ENCODE measurements around the gene ZNF688. TPM values are rescaled to one million over a fixed set of nuclear protein-coding genes. Genes with fewer than 3 reads are reported as not detected.

ZNF688 gene
- total and polyA plus RNA-seq, 2 of the 13 experiments (the other 11 are each of a cell fraction or from before 2014, with no cell fraction given), result 2.4 to 5.4 TPM

DNA sequence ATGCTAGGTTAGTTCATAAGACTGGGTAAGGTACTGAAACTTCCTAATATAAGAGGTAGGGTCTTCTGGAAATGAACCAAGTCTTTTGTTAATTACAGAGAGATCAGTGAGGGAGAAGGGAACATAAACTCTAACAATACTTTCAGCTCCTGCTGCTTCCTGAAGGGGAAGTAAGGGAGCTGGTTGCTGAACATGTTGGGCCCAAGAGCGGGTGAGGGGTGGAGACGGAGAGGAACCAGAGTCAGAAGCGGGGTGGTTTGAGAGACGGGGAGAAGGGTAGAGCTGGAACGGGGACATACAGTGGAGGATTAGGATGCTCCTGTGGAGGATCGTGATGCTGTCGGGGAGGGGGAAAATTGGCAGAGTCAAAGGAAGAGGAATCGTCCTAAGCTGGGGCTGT is 25.4 kb downstream of the ZNF688 start:
- CTCF ChIA-PET (ENCODE audit: low intra/inter-chr PET ratio, low total read pairs), result no interaction called here
- BruUV-seq (replicated peaks), result no TSS peak
- POLR2A ChIA-PET, result interaction anchor here (1.3 to 2.7 kb wide), 2 partner anchors 10 to 11 kb away, joined by 4 to 8 read pairs; no protein-coding TSS in a partner anchor

More for the DNA sequence above, 25.4 kb downstream of the ZNF688 start:
- Histone ChIP-seq H3K4me1 (ENCODE audit: insufficient read depth, low read length) (peaks cover 67% of the 10 kb centered on the region), H3K4me2 (ENCODE audit: low read depth, low read length) (no peak overlapping the region), H3K9me3 (ENCODE audit: low read length) (no peaks in the 10 kb centered on the region), H3K36me3 (replicated peaks in 1 of 2; ENCODE audit: control insufficient read depth in 1 of 2, insufficient read depth in 2 of 2, low read length in 2 of 2) (no peaks in the 10 kb centered on the region), H3K27ac (ENCODE audit: extremely low read length, insufficient read depth, low read length) (no peak overlapping the region), H3K9ac (ENCODE audit: insufficient read depth, low read depth, low read length) (no peak overlapping the region), H2AFZ (ENCODE audit: low read length) (no peak overlapping the region), H3K4me3 (replicated peaks in 1 of 3; ENCODE audit: insufficient read depth in 1 of 3, low read depth in 2 of 3, low read length in 3 of 3) (no peak overlapping the region), H3K27me3 (ENCODE audit: control insufficient read depth in 1 of 2, insufficient read depth in 2 of 2, low read length in 2 of 2) (no peaks in the 10 kb centered on the region), H4K20me1 (ENCODE audit: insufficient read depth, low read length) (no peaks in the 10 kb centered on the region), H3K79me2 (ENCODE audit: insufficient read depth, low read length) (no peaks in the 10 kb centered on the region)
- WGBS (ENCODE audit: low lambda C conversion rate), result 92% methylated on average over 8 of the region's 8 CpGs
- no peak for DNase-seq (ENCODE audit: low spot score)
- in situ Hi-C loops (cut with HindIII; ENCODE audit: extremely low pct_ligation_motif_present, low pct_unique_long_range_greater_than_20kb) (no loop called here), intact Hi-C loops (cut with micrococcal nuclease; ENCODE audit: unreplicated experiment) (no loop called here)
- TF ChIP-seq, protein P1, sequence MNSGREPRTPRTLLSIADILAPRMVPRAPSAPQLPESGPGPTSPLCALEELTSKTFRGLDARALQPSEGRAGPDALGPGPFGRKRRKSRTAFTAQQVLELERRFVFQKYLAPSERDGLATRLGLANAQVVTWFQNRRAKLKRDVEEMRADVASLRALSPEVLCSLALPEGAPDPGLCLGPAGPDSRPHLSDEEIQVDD (CRISPR knock-in tag; IDR thresholded peaks at IDR 0.05; ENCODE audit: borderline replicate concordance), result no peak
- TF ChIP-seq FOXC1 (CRISPR knock-in tag; IDR thresholded peaks at IDR 0.05; ENCODE audit: borderline replicate concordance) (no peak), HOXA5 (CRISPR knock-in tag; IDR thresholded peaks at IDR 0.05) (no peak), HOXA7 (CRISPR knock-in tag; IDR thresholded peaks at IDR 0.05) (no peak), HNRNPL (IDR thresholded peaks at IDR 0.05; ENCODE audit: low read depth, low read length) (no peak), ARNT2 (CRISPR knock-in tag; IDR thresholded peaks at IDR 0.05; ENCODE audit: low read depth) (no peak), ZBTB7B (CRISPR knock-in tag; IDR thresholded peaks at IDR 0.05) (no peak), ZNF121 (CRISPR knock-in tag; IDR thresholded peaks at IDR 0.05) (no peak), ZNF780A (CRISPR knock-in tag; IDR thresholded peaks at IDR 0.05) (no peak), FOXM1 (CRISPR knock-in tag; IDR thresholded peaks at IDR 0.05) (no peak), ZNF607 (CRISPR knock-in tag; IDR thresholded peaks at IDR 0.05; ENCODE audit: borderline replicate concordance) (no peak), GTF2F1 (IDR thresholded peaks at IDR 0.05; ENCODE audit: low read length) (no peak), SPEN (CRISPR knock-in tag; IDR thresholded peaks at IDR 0.05; ENCODE audit: low read depth) (no peak), ATF1 (CRISPR knock-in tag; IDR thresholded peaks at IDR 0.05) (no peak)
- TF ChIP-seq, protein P2, sequence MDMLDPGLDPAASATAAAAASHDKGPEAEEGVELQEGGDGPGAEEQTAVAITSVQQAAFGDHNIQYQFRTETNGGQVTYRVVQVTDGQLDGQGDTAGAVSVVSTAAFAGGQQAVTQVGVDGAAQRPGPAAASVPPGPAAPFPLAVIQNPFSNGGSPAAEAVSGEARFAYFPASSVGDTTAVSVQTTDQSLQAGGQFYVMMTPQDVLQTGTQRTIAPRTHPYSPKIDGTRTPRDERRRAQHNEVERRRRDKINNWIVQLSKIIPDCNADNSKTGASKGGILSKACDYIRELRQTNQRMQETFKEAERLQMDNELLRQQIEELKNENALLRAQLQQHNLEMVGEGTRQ (IDR thresholded peaks at IDR 0.05; ENCODE audit: low read depth, low read length), result no peak
- TF ChIP-seq, protein P2 (CRISPR knock-in tag; IDR thresholded peaks at IDR 0.05; ENCODE audit: borderline replicate concordance), result no peak
- TF ChIP-seq, protein P3, sequence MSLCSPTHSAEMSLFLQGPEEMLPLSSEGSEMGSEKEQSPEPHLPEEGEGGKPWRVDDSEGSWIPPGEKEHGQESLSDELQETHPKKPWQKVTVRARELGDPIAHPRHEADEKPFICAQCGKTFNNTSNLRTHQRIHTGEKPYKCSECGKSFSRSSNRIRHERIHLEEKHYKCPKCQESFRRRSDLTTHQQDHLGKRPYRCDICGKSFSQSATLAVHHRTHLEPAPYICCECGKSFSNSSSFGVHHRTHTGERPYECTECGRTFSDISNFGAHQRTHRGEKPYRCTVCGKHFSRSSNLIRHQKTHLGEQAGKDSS (CRISPR knock-in tag; IDR thresholded peaks at IDR 0.05; ENCODE audit: borderline replicate concordance, low read depth), result no peak
- FAIRE-seq, result no peak
- ATAC-seq, result no peak

All from HepG2 (cell line).